ENCODE results near the gene APOL6. TPM values are rescaled to one million over a fixed set of nuclear protein-coding genes. Genes with fewer than 3 reads are reported as not detected.

Gene APOL6
- total RNA-seq, 1 experiment from 2014 or later = 13.9 TPM

GRCh38 chr22:35629406-35630216 lies 18.6 kb upstream of the APOL6 start:
- intact Hi-C loops (cut with micrococcal nuclease; ENCODE audit: unreplicated experiment) = loop anchor here (2.0 kb wide), 1 partner anchor 495 kb away; no protein-coding TSS in a partner anchor
- peaks cover 7% of the 10 kb centered on the region for H3K4me1 Mint-ChIP-seq (ENCODE audit: low read depth, unreplicated experiment)
- Histone ChIP-seq H3K36me3 (ENCODE audit: control insufficient read depth, insufficient read depth, low read length) (no peaks in the 10 kb centered on the region), H3K27me3 (replicated peaks; ENCODE audit: control insufficient read depth, insufficient read depth, low read length) (no peaks in the 10 kb centered on the region; the same call in 1 of the 2 replicates), H3K4me1 (no peaks in the 10 kb centered on the region), H3K9me3 (no peaks in the 10 kb centered on the region), H3K4me3 (ENCODE audit: low read depth, low read length) (no peak overlapping the region)
- TF ChIP-seq, protein P1, sequence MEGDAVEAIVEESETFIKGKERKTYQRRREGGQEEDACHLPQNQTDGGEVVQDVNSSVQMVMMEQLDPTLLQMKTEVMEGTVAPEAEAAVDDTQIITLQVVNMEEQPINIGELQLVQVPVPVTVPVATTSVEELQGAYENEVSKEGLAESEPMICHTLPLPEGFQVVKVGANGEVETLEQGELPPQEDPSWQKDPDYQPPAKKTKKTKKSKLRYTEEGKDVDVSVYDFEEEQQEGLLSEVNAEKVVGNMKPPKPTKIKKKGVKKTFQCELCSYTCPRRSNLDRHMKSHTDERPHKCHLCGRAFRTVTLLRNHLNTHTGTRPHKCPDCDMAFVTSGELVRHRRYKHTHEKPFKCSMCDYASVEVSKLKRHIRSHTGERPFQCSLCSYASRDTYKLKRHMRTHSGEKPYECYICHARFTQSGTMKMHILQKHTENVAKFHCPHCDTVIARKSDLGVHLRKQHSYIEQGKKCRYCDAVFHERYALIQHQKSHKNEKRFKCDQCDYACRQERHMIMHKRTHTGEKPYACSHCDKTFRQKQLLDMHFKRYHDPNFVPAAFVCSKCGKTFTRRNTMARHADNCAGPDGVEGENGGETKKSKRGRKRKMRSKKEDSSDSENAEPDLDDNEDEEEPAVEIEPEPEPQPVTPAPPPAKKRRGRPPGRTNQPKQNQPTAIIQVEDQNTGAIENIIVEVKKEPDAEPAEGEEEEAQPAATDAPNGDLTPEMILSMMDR (IDR thresholded peaks at IDR 0.05; ENCODE audit: insufficient read depth in 1 of 2, low read depth in 1 of 2, low read length in 1 of 2, severe bottlenecking in 1 of 2, unreplicated experiment in 1 of 2) = no peak
- peaks cover 10% of the 10 kb centered on the region for H3K9me3 Mint-ChIP-seq (ENCODE audit: unreplicated experiment)
- BruUV-seq (replicated peaks) = no TSS peak
- H3K4me3 Mint-ChIP-seq (ENCODE audit: unreplicated experiment) = no peak overlapping the region
- H3K27ac Mint-ChIP-seq (ENCODE audit: unreplicated experiment) = peak overlapping the region; percentile 90
- H3K36me3 Mint-ChIP-seq (ENCODE audit: insufficient read depth, unreplicated experiment) = peaks cover 4% of the 10 kb centered on the region
- H3K27me3 Mint-ChIP-seq (ENCODE audit: insufficient read depth, unreplicated experiment) = no peaks in the 10 kb centered on the region
- CTCF ChIA-PET = interaction anchor here (0.8 kb wide), 1 partner anchor 11 kb away, joined by 5 read pairs; no protein-coding TSS in a partner anchor
- POLR2A ChIA-PET = no interaction called here
- DNase-seq = peak in 1 of 2 experiments; percentile 47

GRCh38 chr22:35630387-35630793 lies 17.9 kb upstream of the APOL6 start:
- ChIA-PET CTCF (interaction anchor here (0.7 to 0.8 kb wide), 2 partner anchors 10 to 144 kb away, joined by 3 to 5 read pairs; no protein-coding TSS in a partner anchor), POLR2A (no interaction called here)
- Histone ChIP-seq H3K36me3 (ENCODE audit: control insufficient read depth, insufficient read depth, low read length) (no peaks in the 10 kb centered on the region), H3K27me3 (replicated peaks; ENCODE audit: control insufficient read depth, insufficient read depth, low read length) (no peaks in the 10 kb centered on the region; the same call in 1 of the 2 replicates), H3K4me1 (no peaks in the 10 kb centered on the region), H3K4me3 (ENCODE audit: low read depth, low read length) (no peak overlapping the region), H3K9me3 (no peaks in the 10 kb centered on the region)
- H3K9me3 Mint-ChIP-seq (ENCODE audit: unreplicated experiment) = peaks cover 10% of the 10 kb centered on the region
- DNase-seq = peak; percentile 35 to 66
- TF ChIP-seq, protein P1 (IDR thresholded peaks at IDR 0.05; ENCODE audit: insufficient read depth in 1 of 2, low read depth in 1 of 2, low read length in 1 of 2, severe bottlenecking in 1 of 2, unreplicated experiment in 1 of 2) = no peak
- BruUV-seq (replicated peaks) = no TSS peak
- peaks cover 4% of the 10 kb centered on the region for H3K36me3 Mint-ChIP-seq (ENCODE audit: insufficient read depth, unreplicated experiment)
- H3K4me3 Mint-ChIP-seq (ENCODE audit: unreplicated experiment) = no peak overlapping the region
- no peaks in the 10 kb centered on the region for H3K27me3 Mint-ChIP-seq (ENCODE audit: insufficient read depth, unreplicated experiment)
- intact Hi-C loops (cut with micrococcal nuclease; ENCODE audit: unreplicated experiment) = loop anchor here (2.0 kb wide), 1 partner anchor 494 kb away; no protein-coding TSS in a partner anchor
- peaks cover 7% of the 10 kb centered on the region for H3K4me1 Mint-ChIP-seq (ENCODE audit: low read depth, unreplicated experiment)
- no peak overlapping the region for H3K27ac Mint-ChIP-seq (ENCODE audit: unreplicated experiment)

DNA sequence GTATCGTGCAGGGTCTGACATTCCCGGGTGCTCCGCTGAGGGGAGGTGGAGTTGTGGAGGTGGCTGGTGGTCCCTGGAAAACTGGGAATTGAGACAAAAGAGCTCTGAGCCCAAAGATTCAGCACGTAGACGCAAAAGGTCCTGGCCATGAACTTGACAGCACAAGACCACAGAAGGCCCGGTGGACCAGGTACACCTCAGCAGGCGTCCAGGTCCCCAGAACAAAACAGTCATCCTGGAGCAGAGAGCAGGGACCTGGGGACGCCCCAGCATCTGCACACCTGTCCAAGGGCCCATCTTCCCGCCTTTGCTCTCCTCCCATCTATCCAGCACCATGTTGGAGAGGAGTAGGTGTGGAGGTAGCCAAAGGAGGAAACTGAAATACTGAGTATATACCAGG lies 17.4 kb upstream of the APOL6 start:
- intact Hi-C loops (cut with micrococcal nuclease; ENCODE audit: unreplicated experiment) = loop anchor here (1.0 to 2.0 kb wide), 2 partner anchors 290 to 494 kb away; no protein-coding TSS in a partner anchor
- TF ChIP-seq, protein P1 (IDR thresholded peaks at IDR 0.05; ENCODE audit: insufficient read depth in 1 of 2, low read depth in 1 of 2, low read length in 1 of 2, severe bottlenecking in 1 of 2, unreplicated experiment in 1 of 2) = no peak
- no peaks in the 10 kb centered on the region for H3K27me3 Mint-ChIP-seq (ENCODE audit: insufficient read depth, unreplicated experiment)
- no TSS peak for BruUV-seq (replicated peaks)
- H3K9me3 Mint-ChIP-seq (ENCODE audit: unreplicated experiment) = peaks cover 10% of the 10 kb centered on the region
- ChIA-PET POLR2A (interaction anchor here (0.9 kb wide), 1 partner anchor 17 kb away, joined by 3 read pairs; the partner anchor contains the start of gene APOL6), CTCF (interaction anchor here (0.7 to 0.8 kb wide), 2 partner anchors 10 to 145 kb away, joined by 3 to 5 read pairs; no protein-coding TSS in a partner anchor)
- no peaks in the 10 kb centered on the region for H3K4me1 ChIP-seq
- no peak overlapping the region for H3K4me3 Mint-ChIP-seq (ENCODE audit: unreplicated experiment)
- no peaks in the 10 kb centered on the region for H3K9me3 ChIP-seq
- DNase-seq = peak in 1 of 2 experiments; percentile 23
- H3K36me3 Mint-ChIP-seq (ENCODE audit: insufficient read depth, unreplicated experiment) = peaks cover 4% of the 10 kb centered on the region
- H3K27me3 ChIP-seq (replicated peaks; ENCODE audit: control insufficient read depth, insufficient read depth, low read length) = no peaks in the 10 kb centered on the region
- no peaks in the 10 kb centered on the region for H3K36me3 ChIP-seq (ENCODE audit: control insufficient read depth, insufficient read depth, low read length)
- H3K4me1 Mint-ChIP-seq (ENCODE audit: low read depth, unreplicated experiment) = peaks cover 7% of the 10 kb centered on the region
- H3K4me3 ChIP-seq (ENCODE audit: low read depth, low read length) = no peak overlapping the region
- H3K27ac Mint-ChIP-seq (ENCODE audit: unreplicated experiment) = no peak overlapping the region
